Activated CD4-positive, alpha-beta T cell treated with anti-CD3 and anti-CD28 coated beads, Interleukin-2, amount 50 U/mL, for 24 hours (primary cell): ENCODE measurements around the gene GSK3B.

Experiments
- DNase-seq, 2 donors: peaks; one replicate each; pipeline ENCODE4 v3.0.0-alpha.2; 2020; ENCODE audit warnings: low read depth in 1 of 2, low spot score in 1 of 2

GSK3B gene

GRCh38 chr3:119885746-119886530 is 208.3 kb downstream of the GSK3B start:
- no peak for DNase-seq

GRCh38 chr3:119884161-119884557 is 210.1 kb downstream of the GSK3B start:
- no peak for DNase-seq

DNA sequence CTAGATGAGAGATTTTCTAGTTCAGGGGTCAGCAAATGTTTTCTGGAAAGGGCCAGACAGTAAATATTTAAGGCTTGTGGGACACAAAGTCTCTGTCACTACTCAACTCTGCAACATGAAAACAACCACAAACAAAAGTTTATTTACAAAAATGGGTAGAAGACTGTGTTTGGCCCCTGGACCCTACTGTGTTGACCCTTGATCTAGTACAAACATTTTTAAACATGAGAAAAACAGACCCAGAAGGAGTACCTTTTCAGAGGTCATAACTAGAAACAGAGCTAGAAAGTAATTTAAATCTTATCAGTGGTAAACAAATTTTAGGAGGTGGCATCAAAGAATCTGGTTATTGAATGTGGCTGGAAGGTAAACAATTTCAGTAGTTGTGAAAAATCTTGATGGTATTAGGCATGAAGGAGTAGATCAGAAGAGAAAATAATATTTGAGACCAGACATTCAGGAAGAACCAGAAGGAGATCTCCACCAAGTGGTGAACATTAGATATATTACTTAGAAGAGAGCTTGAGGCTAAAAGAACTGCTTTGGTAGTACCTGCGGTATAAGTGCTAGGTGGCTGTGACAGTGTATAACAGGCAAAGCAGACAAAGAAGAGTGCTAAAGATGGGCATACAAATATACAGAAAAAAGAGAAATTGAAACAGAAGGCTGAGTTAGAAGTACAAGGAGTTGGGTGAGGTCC is 210.6 kb downstream of the GSK3B start:
- DNase-seq = no peak

GRCh38 chr3:119880966-119881365 is 213.3 kb downstream of the GSK3B start:
- DNase-seq = no peak

- DNase-seq = no peak
Measured at GRCh38 chr3:119873646-119874045, 220.6 kb downstream of the GSK3B start.

- no peak for DNase-seq
Measured at GRCh38 chr3:119872773-119873172, 221.5 kb downstream of the GSK3B start.

DNA sequence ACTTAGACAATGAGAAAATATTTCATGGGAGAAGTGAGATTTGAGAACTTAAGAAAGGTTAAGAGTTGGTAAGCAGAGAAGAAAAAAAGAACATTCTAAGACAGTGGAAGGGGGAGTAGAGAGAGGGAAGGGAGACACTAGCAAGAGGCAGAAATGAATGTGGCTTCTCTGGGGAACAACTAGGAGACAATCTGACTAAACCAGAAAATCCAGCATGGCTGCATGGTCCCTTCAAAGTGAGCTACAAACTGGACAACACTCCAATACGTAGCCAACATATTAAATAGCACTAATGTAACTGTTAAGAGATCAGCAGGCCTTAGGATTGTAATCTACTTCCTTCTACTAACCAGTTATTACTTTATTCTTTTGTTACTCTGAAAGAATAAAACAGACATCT is 222.7 kb downstream of the GSK3B start:
- no peak for DNase-seq

DNA sequence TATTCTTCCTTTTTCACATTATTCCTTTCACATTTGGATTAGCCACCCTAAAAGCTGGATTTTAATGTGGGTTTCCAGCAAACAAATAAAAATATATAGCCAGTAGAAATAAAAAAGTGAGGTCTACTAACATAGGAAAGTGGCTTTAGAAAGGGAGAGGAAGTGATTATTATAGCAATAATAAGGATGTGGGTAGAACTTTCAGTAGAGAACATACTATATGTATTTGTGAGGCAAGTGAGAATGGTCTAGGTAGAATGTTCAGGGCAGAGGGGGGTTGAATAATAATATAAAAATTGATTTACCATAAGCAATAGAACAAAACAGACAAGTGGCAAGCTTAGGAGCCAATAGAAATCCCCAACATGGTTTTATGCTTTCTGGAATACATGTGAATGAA is 223.7 kb downstream of the GSK3B start:
- DNase-seq = no peak

DNA sequence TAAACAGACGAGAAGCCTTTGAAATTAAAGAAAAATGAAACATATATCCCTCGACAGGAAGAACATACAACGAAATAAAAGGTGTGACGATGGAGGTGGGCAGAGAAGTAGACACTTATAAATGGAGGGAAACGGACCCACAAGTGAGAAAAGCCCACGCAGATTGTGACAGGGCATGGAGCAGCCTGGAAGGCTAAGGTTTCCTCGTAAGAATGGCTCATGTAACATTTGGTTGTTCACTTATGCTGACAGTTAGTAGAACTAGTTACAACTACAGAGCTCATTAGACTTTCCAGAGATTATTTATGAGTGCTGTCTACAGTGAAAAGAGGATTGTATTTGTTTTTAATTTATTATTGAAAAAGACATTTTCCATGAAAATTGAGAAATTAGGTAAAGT is 229.8 kb downstream of the GSK3B start:
- DNase-seq = no peak

- no peak for DNase-seq
Measured at GRCh38 chr3:119862616-119863015, 231.6 kb downstream of the GSK3B start.

DNA sequence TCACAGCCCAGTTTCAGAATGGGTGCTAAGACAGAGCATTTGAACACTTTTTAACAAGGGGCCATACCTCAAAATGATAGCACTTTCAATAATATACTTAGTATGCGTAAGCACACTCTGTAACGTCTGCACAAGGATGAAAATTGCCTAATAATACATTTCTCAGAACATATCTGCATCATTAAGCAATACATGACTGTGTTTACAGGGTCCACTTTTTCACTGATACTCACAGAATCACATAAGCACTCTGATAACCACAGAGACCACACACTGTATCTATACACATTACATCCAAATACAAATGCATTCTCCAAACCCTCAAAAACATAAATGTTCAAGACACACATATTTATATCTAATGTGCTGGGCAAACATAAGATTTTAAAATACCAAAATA is 232.6 kb downstream of the GSK3B start:
- no peak for DNase-seq

DNA sequence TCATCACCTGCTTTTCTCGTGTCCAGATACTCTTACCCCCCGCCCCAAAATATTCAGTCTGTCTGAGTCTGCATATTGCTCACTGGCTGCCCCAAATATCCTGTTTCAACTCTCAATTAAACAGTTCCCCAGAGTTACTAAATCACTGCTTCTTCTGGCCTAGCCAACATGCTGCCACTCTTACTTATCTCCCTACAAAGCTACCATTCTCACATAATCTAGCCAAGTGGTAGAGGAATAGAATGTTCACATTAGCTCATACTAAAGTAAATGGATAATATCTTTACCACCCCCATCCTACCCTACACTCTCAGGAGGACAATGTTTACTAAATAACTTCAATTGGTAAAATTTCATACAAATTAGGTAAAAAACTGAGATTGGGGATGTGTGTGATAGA is 234.5 kb downstream of the GSK3B start:
- no peak for DNase-seq

DNA sequence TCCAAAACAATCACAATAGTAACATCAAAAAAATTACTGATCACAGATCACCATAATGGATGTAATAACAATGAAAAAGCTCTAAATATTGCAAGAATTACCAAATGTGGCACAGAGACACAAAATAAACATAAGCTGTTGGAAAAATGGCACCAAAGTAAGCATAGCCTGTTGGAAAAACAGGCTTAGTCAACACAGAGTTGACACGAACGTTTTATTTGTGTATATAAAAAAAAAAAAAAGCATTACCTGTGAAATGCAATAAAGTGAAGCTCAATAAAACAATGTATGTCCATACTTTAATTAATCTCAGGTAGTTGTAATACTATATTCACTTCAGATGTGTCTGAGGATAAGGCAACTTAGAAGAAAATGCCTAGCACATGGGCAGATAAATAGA is 235.3 kb downstream of the GSK3B start:
- DNase-seq = no peak

GRCh38 chr3:119856695-119857094 is 237.6 kb downstream of the GSK3B start:
- DNase-seq = no peak

GRCh38 chr3:119849126-119849525 is 245.1 kb downstream of the GSK3B start:
- DNase-seq = no peak

- DNase-seq = no peak
Measured at GRCh38 chr3:119841808-119842471, 252.3 kb downstream of the GSK3B start.

GRCh38 chr3:119835556-119835955 is 258.7 kb downstream of the GSK3B start:
- no peak for DNase-seq

GRCh38 chr3:119834754-119835370 is 259.4 kb downstream of the GSK3B start:
- DNase-seq = no peak

- DNase-seq = no peak
Measured at GRCh38 chr3:119831941-119832371, 262.3 kb downstream of the GSK3B start.

DNA sequence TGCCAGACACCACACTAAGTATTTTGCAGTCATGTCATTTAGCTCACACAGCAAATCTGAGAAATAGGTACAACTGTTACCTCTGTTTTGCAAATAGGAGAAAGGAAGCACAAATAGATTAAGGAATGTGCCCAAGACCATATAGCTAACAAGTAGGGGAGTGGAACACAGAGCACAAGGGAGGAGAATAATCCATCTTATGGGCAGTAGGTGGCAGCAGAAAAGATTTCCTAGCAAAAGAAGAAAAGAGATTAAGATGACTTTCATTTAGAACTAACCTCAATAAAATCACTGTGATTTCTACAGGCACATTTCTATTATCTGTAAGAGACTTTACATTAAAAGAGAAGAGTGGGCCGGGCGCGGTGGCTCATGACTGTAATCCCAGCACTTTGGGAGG is 263.2 kb downstream of the GSK3B start:
- DNase-seq = no peak

DNA sequence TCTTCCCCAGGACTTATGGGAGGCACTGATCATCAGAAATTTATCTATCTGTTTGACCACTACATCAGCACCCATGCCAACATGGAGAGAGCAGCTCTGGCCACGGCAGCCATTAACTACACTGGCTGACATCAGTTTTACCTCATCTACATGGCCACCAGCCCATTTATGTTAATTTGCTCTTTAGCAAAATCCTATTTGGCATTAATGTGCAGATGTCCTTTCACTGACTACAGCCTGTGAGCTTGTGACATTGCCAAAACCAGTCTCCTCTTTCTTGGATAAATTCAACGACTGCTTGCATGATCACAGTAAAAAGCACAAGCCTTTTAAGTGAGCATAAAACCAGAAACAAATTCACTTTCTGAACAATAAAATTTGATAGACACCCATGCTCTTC is 264.8 kb downstream of the GSK3B start:
- DNase-seq = no peak
